Lower leg skin (tissue), 3 donors: ENCODE data around the gene RNF31.

Experiments used
- POLR2A ChIP-seq, 2 donors: fragments of 450-650 bp; IDR thresholded peaks; one replicate each; pipeline ENCODE4 v1.6.1; 2016 to 2017; ENCODE audit warnings: antibody characterized with exemption in 2 of 2, mild to moderate bottlenecking in 1 of 2, moderate library complexity in 1 of 2
- TF ChIP-seq, protein P1 (sequence below), 3 donors: fragments of 450-650 bp; IDR thresholded peaks; one replicate each; pipeline ENCODE4 v1.5.1; 2016; ENCODE audit warnings: antibody characterized with exemption in 3 of 3, mild to moderate bottlenecking in 3 of 3, moderate library complexity in 2 of 3

GRCh38 chr14:24172261-24172860 lies 25.1 kb downstream of the RNF31 start:
- TF ChIP-seq, protein P1, sequence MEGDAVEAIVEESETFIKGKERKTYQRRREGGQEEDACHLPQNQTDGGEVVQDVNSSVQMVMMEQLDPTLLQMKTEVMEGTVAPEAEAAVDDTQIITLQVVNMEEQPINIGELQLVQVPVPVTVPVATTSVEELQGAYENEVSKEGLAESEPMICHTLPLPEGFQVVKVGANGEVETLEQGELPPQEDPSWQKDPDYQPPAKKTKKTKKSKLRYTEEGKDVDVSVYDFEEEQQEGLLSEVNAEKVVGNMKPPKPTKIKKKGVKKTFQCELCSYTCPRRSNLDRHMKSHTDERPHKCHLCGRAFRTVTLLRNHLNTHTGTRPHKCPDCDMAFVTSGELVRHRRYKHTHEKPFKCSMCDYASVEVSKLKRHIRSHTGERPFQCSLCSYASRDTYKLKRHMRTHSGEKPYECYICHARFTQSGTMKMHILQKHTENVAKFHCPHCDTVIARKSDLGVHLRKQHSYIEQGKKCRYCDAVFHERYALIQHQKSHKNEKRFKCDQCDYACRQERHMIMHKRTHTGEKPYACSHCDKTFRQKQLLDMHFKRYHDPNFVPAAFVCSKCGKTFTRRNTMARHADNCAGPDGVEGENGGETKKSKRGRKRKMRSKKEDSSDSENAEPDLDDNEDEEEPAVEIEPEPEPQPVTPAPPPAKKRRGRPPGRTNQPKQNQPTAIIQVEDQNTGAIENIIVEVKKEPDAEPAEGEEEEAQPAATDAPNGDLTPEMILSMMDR (IDR thresholded peaks at IDR 0.05): no peak
- no peak for TF ChIP-seq POLR2A (IDR thresholded peaks at IDR 0.05)
